NCI-H2196 (cell line): Measurements from ENCODE around the gene CHPT1.
"Not testable (repeated sequence)": the region's sequence is repeated elsewhere in the genome, so short reads cannot be mapped to it uniquely, and the experiment has no call there.

Source experiments
- DNase-seq: peaks from one replicate; lab custom pipeline; 2025; ENCODE audit not compliant: unreplicated experiment; lab: John Stamatoyannopoulos, UW

The CHPT1 gene

GRCh38 chr12:101697197-101697929 lies at the start of gene CHPT1:
TSS of gene CHPT1 (plus strand) at chr12:101697640. CDS start at chr12:101697862, 222 bp downstream.
- DNase-seq = peak; percentile 49

DNA sequence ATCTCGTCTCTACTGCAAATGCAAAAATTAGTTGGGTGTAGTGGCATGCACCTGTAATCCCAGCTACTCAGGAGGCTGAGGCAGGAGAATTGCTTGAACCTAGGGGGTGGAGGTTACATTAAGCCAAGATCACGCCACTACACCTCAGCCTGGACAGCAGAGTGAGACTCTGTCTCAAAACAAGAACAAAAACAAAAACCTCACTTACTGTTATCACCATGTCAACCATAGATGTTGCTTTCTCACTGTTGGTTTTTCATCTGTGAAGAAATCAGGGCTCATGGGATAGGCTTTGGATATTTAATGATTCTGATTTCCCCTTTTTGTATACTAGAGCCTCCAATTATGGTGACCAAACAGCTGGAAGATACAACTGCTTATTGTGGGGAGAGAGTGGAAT lies 49.7 kb upstream of the CHPT1 start:
- no peak for DNase-seq

GRCh38 chr12:101648195-101648594 lies 49.2 kb upstream of the CHPT1 start:
- DNase-seq = no peak

DNA sequence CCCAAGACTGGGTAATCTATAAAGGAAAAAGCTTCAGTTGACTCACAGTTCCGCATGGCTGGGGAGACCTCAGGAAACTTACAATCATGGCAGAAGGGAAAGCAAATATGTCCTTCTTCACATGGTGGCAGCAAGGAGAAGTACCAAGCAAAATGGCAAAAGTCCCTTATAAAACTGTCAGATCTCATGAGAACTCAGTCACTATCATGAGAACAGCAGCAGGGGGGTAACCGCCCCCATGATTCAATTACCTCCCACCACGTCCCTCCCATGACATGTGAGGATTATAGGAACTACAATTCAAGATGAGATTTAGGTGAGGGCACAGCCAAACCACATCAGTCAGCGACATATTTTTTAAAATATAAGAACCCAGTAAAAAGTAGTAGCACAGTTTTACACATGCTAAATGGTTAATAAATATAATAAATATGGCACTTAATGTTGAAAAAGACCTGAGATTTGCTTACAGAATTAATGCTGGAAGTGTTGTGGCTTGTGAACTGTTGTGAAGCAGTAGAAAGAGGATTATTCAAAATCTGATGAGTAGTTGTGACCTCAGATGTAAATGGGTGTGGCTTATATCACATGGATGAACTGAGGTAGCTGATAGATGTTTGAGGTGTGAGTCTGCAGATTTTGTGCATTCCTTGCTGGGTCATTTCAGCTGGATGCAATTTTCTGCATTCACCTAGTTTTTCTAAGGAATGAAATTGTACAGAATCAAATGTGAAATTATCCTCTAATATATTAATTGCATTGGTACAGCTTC lies 46.9 kb upstream of the CHPT1 start:
- no peak for DNase-seq

- DNase-seq = no peak
These were observed 44.4 kb upstream of the CHPT1 start for GRCh38 chr12:101653030-101653429.

GRCh38 chr12:101653503-101653902 lies 43.9 kb upstream of the CHPT1 start:
- DNase-seq = no peak

- no peak for DNase-seq
These were observed 43.0 kb upstream of the CHPT1 start for GRCh38 chr12:101654442-101654841.

DNA sequence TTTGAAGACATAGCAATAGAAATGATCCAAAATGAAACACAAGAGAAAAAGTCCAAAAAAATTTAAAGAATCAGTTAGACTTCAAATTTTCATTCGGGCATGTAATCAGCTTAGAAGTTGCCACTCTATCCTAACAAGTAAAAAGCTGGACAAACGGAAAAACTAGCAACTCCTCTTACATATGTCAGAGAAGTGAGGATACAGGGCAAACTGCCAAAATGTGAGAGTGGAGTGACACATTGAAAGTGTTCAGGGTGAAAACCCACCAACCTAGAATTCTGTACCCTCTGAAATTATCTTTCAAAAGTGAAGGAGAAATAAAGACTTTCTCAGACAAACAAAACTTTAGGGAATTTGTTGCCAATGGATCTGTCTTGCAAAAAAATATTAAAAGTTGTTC lies 42.0 kb upstream of the CHPT1 start:
- DNase-seq = no peak

- not testable (repeated sequence) for DNase-seq
These were observed 36.8 kb upstream of the CHPT1 start for GRCh38 chr12:101660662-101661061.

GRCh38 chr12:101663298-101663697 lies 34.1 kb upstream of the CHPT1 start:
- DNase-seq = no peak

DNA sequence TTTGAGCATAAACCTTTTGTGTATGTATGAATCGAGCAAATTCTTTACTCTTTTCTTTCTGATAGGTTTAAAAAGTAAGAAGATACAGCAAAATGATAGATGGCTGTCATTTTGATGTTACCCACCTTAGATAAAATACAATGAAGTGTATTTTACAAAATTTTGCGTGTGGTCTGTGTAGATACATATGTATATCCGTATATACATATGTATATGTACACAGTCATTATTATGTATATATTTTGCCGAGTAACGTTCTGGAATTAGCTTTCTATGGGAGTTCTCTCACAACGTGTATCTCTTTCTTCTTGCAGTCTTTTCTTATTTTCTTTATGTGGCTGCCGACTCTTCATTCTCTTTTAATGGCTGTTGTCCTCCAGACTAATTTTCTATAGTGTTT lies 32.4 kb upstream of the CHPT1 start:
- DNase-seq = no peak

DNA sequence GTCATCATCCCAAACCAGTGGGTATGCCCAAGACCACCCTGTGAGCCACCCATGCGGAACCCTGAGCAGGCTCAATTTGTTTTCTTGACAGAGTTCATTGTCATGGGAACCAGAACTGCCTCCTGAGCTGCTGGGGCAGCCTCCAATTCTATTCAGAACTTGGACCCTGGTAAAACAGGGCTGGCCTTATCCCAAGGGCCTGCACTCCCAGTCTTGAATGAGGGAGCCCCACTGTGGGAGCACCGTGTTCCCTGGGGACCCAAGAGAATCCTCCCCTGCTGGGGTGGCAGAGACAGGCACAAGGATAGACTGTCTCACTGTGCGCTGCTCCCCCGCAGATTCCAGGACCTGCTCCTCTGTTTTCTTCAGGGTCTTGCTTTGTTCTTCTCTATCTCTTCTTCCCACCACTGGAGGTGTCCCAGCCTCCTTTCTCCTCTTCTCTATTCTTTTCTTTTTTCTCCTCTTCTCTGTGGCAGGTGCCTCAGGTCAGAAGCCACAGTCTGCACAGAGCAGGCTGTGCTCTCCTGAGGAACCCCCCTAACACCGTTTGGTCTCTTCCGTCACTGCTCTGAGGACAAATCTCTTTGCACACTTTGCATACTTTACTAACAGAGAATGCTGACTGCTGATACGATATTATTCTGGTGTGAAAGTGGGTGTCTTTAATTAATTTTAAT lies 31.2 kb upstream of the CHPT1 start:
- no peak for DNase-seq

DNA sequence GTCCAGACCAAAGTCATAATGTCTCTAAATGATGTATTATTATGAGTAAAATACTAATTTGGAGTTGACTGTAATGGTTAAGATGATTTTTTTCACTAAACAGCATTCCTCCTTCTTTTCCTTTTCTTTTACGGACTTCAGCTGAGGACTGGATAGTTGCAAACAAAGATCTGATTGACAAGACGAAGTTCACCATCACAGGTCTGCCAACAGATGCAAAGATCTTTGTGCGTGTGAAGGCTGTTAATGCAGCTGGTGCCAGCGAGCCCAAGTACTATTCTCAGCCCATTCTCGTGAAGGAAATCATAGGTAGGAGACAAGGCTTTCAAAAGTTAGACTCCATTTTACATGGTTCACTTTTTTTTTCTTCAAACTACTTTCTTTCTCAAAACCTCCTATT lies 29.8 kb upstream of the CHPT1 start:
- DNase-seq = no peak

- DNase-seq = no peak
These were observed 27.3 kb upstream of the CHPT1 start for GRCh38 chr12:101670007-101670671.

DNA sequence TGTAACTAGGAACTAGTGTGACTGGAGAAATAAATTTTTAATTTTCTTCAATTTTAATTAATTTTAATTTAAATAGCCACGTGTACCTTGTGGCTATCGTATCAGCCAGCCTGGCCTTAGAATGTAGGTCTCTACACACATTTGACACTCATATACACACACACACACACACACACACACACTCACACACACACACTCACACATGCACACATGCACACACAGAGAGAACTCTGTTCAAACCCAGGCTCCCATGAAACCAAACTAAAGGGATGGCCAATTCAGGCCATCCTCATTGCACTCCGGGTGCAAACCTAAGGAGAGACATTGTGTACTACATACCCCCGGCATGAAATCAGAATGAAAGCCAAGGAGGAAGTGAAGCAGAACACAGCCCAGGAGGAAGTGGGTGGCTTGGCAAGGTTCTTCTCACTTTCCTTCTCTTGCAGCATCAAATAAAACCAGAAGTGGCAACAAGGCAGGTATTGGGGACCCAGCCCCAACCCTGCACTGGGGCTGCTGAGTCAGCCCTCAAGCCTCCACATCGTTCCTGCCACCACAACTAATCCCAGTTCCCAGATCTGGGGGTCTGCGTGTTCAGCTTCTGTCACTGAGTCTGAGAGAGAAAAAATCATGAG lies 26.2 kb upstream of the CHPT1 start:
- DNase-seq = no peak

DNA sequence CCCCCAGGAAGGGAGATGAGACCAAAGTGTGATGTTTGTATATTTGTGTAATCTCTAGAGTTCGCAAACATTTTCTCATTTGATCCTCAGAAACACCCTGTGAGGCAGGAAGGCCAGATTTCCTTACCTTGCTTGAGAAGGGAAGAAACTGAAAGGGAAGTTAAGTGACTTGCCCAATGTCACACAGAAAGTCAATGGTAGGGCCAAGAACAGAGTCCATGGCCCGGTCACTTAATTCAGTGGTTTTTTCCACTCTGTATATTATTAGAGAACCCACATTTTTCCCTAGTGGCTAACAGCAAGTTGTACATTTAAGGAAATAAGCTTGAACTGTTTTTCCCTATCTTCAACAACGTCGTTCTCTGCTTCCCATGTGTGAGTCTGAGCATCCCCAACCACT lies 25.6 kb upstream of the CHPT1 start:
- DNase-seq = no peak

DNA sequence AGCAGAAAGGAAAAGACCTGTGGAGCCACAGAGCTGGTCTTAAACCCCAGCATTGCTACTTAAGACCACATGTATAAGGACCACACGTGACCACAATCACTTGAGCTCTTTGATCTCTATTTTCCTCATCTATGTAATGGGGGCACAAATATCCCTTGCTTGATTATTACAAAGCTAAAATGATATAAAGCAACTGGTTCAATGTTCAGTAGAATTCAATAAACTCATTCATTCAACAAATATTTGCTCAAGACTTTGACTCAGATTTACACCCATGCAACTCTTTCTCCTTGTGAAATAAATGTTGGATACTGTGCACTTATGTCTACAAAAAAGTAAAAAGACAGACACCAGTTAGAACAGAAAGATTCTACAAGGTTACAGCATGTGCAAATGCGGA lies 21.9 kb upstream of the CHPT1 start:
- no peak for DNase-seq

GRCh38 chr12:101676497-101676896 lies 20.9 kb upstream of the CHPT1 start:
- not testable (repeated sequence) for DNase-seq

- DNase-seq = no peak
These were observed 19.4 kb upstream of the CHPT1 start for GRCh38 chr12:101678081-101678480.

- DNase-seq = no peak
These were observed 17.2 kb upstream of the CHPT1 start for GRCh38 chr12:101680240-101680639.

DNA sequence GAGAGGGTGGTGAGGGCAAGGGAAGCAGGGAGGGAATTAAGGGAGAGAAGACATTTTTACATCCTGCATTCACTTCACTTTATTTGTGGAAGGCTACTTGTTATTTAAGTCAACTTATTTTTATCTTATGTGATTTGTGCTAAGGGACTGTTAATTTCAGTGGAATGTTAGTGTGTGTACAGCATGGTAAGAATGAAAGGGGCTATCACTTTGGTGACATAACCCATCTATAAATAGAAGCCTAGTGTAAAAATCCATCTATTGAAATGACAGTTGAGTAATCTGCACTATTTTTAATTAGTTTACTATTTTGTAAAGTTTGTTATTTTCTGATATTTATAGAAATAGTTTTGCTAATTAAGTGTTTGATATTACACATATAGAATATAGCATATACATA lies 16.8 kb upstream of the CHPT1 start:
- no peak for DNase-seq
